TTC549 (cell line): ENCODE measurements around the gene PCDHGA2.
"Not testable (repeated sequence)": the region's sequence is repeated elsewhere in the genome, so short reads cannot be mapped to it uniquely, and the experiment has no call there.

ENCODE experiments used
- FAIRE-seq: peaks from 2 replicates; lab custom pipeline; 2012; peaks lifted over from hg19 to GRCh38; lab: Jason Lieb, UNC

The PCDHGA2 gene

DNA sequence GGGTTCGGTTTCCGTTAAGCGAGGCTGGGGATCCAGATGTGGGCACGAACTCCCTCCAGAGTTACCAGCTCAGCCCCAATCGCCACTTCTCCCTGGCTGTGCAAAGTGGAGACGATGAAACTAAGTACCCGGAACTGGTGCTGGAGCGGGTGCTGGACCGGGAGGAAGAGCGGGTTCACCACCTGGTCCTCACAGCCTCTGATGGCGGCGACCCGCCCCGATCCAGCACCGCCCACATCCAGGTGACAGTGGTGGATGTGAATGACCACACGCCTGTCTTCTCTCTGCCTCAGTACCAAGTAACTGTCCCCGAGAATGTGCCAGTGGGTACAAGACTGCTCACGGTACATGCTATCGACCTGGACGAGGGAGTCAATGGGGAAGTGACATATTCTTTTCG is 44.8 kb downstream of the PCDHGA2 start:
- FAIRE-seq = no peak

DNA sequence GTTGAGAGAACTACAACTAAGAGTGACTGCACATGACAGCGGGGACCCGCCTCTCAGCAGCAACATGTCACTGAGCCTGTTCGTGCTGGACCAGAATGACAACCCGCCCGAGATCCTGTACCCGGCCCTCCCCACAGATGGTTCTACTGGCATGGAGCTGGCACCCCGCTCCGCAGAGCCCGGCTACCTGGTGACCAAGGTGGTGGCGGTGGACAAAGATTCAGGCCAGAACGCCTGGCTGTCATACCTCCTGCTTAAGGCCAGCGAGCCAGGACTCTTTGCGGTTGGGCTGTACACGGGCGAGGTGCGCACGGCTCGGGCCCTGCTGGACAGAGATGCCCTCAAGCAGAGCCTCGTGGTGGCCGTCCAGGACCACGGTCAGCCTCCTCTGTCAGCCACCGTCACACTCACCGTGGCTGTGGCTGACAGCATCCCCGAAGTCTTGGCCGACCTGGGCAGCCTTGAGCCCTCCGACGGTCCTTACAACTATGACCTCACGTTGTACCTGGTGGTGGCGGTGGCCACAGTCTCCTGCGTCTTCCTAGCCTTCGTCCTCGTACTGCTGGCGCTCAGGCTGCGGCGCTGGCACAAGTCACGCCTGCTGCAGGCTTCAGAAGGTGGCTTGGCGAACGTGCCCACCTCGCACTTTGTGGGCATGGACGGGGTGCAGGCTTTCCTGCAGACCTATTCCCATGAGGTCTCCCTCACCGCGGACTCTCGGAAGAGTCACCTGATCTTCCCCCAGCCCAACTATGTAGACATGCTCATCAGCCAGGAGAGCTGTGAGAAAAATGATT is 46.1 kb downstream of the PCDHGA2 start:
- no peak for FAIRE-seq

DNA sequence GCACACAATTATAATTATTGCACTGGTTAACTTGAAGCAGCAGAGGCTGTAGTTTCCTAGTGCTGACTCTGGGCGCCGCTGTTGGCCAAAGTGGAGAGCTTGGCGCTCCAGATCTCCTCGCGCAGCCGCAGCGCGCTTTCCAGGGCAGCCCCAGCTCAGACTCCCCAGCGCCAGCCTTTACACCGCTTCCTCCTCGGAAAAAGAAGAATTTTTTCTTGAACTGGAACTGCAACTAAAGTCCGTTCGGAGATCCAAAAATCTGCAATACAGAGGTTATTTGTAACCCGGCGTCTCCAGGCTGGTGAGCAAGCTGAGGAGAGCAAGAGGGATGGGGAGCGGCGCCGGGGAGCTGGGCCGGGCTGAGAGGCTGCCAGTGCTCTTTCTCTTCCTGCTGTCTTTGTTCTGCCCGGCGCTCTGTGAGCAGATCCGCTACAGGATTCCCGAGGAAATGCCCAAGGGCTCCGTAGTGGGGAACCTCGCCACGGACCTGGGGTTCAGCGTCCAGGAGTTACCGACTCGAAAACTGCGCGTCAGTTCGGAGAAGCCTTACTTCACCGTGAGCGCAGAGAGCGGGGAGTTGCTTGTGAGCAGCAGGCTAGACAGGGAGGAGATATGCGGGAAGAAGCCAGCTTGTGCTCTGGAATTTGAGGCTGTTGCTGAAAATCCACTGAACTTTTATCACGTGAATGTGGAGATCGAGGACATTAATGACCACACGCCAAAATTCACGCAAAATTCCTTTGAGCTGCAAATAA is 49.2 kb downstream of the PCDHGA2 start, which contains the start of gene PCDHGB4:
Gene PCDHGB4 (plus strand): TSS at position 142 of the 755 bp plus-strand sequence. CDS start 187 bp downstream, at position 329.
- not testable (repeated sequence) for FAIRE-seq

DNA sequence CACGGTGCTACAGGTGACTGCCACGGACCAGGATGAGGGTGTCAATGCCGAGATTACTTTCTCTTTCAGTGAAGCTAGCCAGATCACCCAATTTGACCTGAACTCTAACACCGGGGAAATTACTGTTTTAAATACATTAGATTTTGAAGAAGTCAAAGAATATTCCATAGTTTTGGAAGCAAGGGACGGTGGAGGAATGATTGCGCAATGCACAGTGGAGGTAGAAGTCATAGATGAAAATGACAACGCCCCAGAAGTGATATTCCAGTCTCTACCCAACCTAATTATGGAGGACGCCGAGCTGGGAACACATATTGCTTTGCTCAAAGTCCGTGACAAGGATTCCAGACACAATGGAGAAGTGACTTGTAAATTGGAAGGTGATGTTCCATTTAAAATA is 50.1 kb downstream of the PCDHGA2 start:
- FAIRE-seq = no peak

DNA sequence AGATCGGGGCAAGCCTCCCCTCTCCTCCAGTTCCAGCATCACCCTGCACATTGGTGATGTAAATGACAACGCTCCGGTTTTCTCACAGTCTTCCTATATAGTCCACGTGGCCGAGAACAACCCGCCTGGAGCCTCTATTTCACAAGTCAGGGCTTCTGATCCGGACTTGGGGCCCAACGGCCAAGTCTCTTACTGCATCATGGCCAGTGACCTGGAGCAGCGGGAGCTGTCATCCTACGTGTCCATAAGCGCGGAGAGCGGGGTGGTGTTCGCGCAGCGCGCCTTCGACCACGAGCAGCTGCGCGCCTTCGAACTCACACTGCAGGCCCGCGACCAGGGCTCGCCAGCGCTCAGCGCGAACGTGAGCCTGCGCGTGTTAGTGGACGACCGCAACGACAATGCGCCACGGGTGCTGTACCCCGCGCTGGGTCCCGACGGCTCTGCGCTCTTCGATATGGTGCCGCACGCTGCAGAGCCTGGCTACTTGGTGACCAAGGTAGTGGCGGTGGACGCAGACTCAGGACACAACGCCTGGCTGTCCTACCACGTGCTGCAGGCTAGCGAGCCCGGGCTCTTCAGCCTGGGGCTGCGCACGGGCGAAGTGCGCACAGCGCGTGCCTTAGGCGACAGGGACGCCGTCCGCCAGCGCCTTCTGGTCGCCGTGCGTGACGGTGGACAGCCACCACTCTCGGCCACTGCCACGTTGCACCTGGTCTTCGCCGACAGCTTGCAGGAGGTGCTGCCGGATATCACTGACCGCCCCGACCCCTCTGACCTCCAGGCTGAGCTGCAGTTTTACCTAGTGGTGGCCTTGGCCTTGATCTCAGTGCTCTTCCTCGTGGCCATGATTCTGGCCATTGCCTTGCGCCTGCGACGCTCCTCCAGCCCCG is 50.8 kb downstream of the PCDHGA2 start:
- FAIRE-seq = no peak

DNA sequence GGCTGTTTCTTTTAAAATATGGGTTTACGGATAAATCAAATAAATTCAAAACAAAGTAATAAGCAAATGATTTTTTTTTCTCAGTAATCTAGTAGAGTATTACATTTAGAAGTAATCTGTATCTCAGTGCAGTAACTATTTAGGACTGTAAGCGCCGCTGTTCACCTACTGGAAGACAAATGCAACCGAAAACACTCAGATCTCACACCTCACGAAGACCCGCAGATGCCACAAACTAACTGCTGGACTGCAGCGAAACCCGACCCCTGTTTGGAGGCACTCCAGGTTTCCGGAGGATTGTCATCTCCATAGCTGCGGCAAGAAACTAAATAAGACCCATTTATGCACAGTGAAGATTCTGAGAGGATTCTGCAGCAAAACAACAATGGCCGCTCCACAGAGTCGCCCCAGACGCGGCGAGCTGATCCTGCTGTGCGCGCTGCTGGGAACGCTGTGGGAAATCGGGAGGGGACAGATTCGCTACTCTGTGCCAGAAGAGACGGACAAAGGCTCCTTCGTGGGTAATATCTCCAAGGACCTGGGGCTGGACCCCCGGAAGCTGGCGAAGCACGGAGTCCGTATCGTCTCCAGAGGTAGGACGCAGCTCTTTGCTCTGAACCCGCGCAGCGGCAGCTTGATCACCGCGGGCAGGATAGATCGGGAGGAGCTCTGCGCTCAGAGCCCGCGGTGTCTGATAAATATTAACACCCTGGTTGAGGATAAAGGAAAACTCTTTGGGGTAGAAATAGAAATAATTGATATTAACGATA is 54.1 kb downstream of the PCDHGA2 start, which contains the start of gene PCDHGA8:
Gene PCDHGA8 (plus strand): TSS at position 205 of the 770 bp plus-strand sequence. CDS start 181 bp downstream, at position 386.
- no peak for FAIRE-seq
